Frontal cortex (tissue), 4 donors: Measurements from ENCODE around the gene GAPDH. TPM values are rescaled to one million over a fixed set of nuclear protein-coding genes. Genes with fewer than 3 reads are reported as not detected.
"Not testable (repeated sequence)": the region's sequence is repeated elsewhere in the genome, so short reads cannot be mapped to it uniquely, and the experiment has no call there.

ENCODE experiments used
- DNase-seq, 2 donors: peaks; one replicate each; pipeline ENCODE4 v3.0.0; 2012; ENCODE audit warnings: low spot score in 2 of 2
- FAIRE-seq: peaks from 2 replicates; lab custom pipeline; 2012; peaks lifted over from hg19 to GRCh38; lab: Jason Lieb, UNC
- total RNA-seq: library from RNA; depleted of rRNA; stranded (reverse); fragments of >200 nt; gene quantifications from one replicate; pipeline ENCODE4 v1.2.3, GENCODE V29; 2014
- donor health status: control.
- donor health status: control.
- donor health status: control.

The GAPDH gene
- 1,793 TPM for total RNA-seq

GRCh38 chr12:6533923-6534694, at the start of gene GAPDH:
Gene GAPDH (plus strand): TSS chr12:6534517. CDS start chr12:6534833, 316 bp downstream.
- FAIRE-seq (no peak), DNase-seq (peak; percentile 93 to 96)

DNA sequence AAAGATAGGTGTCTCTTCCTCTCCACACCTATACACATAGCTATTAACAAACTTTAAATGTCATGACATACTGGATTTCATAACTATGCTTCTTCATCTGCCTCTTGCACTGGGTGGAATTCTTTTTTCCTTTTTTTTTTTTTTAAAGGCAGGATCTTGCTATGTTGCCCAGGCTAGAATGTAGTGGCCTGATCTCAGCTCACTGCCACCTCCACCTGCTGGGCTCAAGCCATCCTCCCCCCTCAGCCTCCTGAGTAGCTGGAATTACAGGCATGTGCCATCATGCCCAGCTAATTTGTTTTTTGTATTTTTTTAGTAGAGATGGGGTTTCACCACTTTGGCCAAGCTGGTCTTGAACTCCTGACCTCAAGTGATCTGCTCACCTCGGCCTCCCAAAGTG, 46.1 kb upstream of the GAPDH start:
- DNase-seq, result no peak
- FAIRE-seq, result no peak

DNA sequence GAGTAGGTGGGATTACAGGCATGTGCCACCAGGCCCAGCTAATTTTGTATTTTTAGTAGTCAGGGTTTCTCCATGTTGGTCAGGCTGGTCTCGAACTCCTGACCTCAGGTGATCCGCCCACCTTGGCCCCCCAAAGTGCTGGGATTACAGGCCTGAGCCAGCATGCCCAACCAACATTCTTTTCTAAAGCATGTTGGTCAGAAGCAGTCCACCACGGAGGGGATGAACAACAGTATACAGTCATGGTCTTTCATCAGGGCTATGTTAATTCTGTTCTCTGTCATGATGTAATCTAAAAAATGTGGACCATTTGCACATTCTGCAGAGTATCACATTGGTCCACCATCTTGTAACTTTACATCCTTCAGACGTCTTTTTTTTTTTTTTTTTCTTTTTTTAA, 44.9 kb upstream of the GAPDH start:
- DNase-seq (no peak), FAIRE-seq (no peak)

GRCh38 chr12:6490673-6491072, 43.6 kb upstream of the GAPDH start:
- not testable (repeated sequence) for FAIRE-seq, DNase-seq

GRCh38 chr12:6492838-6493496, 41.4 kb upstream of the GAPDH start, which contains the start of gene MRPL51:
Gene MRPL51 (minus strand): TSS chr12:6493262. CDS start chr12:6493136, 126 bp downstream.
- DNase-seq, result peak; percentile 84 to 93
- no peak for FAIRE-seq

GRCh38 chr12:6493497-6494257, 40.6 kb upstream of the GAPDH start, which contains the start of gene NCAPD2:
Gene NCAPD2 (plus strand): TSS chr12:6494102. CDS start chr12:6495099, 997 bp downstream.
- no peak for FAIRE-seq

GRCh38 chr12:6494258-6494743, 40.0 kb upstream of the GAPDH start:
- FAIRE-seq (no peak), DNase-seq (no peak)

More at GRCh38 chr12:6493497-6494257, 40.6 kb upstream of the GAPDH start, which contains the start of gene NCAPD2:
- peak; percentile 89 for DNase-seq

- DNase-seq, result no peak
- FAIRE-seq, result no peak
Measured at GRCh38 chr12:6494968-6495367, 39.3 kb upstream of the GAPDH start.

- FAIRE-seq, DNase-seq: not testable (repeated sequence)
Measured at GRCh38 chr12:6497291-6497690, 37.0 kb upstream of the GAPDH start.

GRCh38 chr12:6500466-6500865, 33.9 kb upstream of the GAPDH start:
- DNase-seq, result no peak

DNA sequence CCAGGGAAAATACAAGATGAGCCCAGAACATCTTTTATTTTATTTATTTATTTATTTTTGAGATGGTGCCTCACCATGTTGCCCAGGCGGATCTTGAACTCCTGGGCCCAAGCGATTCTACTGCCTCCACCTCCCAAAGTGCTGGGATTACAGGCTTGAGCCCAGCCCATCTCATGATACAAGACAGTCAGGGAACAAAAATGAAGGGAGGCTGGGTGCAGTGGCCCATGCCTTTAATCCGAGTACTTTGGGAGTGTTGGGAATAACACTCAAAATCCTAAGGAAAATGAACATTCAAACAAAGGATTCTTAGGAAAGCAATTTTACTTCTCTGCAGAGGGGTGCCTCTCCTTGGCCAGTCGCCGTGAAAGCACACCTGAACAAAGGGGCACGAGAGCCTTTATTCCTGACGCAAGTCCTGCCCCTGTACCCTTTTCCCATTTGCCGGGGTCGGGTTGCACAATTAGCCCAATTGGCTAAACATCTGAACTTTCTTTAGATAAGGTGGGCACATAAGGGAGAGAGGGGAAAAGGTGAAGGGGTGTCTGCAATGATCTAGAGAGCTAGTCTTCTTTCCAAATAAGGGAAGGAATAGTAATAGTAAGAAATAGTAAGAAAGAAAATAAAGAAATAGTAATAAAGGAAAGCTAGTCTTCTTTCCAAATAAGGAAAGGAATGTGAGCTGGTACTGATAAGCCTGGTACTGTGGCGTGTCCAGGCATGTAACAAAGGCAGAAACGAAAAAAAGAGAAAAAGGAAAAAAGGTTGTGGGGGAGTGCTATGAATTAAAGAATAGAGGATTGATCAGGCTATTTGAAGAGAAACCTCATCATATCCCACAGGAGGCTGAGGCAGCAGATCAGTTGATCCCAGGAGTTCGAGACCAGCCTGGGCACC, 27.0 kb upstream of the GAPDH start:
- FAIRE-seq (no peak), DNase-seq (no peak)

More at GRCh38 chr12:6500466-6500865, 33.9 kb upstream of the GAPDH start:
- FAIRE-seq, result no peak

DNA sequence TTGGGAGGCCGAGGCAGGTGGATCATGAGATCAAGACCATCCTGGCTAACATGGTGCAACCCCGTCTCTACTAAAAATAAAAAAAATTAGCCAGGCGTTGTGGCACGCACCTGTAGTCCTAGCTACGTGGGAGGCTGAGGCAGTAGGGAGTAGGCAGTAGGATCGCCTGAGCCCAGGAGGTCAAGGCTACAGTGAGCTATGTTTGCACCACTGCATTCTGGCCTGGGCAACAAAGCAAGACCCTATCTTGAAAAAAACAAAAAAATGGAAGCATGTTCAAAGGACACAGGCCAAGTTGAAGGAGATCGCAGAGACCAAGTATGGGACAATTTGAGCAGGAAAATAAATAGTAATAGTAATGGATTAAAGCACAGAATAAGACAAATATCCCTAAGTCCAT, 26.2 kb upstream of the GAPDH start:
- DNase-seq (no peak), FAIRE-seq (no peak)

GRCh38 chr12:6520186-6520585, 14.1 kb upstream of the GAPDH start:
- DNase-seq (no peak), FAIRE-seq (no peak)

DNA sequence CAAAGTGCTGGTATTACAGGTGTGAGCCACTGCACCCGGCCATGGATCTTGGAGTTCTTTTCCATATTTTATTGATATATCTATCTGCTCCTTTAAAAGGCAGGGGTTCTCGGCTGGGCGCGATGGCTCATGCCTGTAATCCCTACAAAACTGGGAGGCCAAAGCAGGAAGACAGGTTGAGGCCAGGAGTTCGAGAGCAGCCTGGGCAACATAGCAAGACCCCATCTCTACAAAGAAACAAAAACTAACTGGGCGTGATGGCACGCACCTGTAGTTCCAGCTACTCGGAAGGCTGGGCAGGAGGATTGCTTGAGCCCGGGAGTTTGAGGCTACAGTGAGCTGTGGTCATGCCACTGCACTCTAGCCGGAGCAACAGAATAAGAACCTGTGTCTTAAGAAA, 12.1 kb upstream of the GAPDH start:
- DNase-seq, result no peak
- FAIRE-seq, result no peak

DNA sequence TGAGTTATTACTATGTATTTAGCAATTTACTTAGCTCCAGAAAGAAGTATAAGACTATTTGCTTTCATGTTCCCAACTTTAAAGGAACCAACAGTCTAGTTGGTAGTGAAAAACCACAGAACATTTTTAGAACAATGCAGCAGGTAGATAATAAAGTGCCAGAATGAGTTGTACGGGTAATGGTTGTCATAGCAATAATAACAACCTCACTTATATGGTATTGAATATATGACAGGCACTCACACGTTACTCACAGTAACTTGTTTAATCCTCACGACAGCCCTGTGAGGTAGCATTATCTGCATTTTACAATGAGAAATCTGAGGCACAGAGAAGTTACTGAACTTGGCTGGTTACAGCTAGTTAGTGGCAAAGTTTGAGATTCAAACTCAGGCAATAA, 10.6 kb upstream of the GAPDH start:
- FAIRE-seq (no peak), DNase-seq (no peak)

GRCh38 chr12:6524648-6525047, 9.7 kb upstream of the GAPDH start:
- no peak for DNase-seq
- FAIRE-seq, result no peak

DNA sequence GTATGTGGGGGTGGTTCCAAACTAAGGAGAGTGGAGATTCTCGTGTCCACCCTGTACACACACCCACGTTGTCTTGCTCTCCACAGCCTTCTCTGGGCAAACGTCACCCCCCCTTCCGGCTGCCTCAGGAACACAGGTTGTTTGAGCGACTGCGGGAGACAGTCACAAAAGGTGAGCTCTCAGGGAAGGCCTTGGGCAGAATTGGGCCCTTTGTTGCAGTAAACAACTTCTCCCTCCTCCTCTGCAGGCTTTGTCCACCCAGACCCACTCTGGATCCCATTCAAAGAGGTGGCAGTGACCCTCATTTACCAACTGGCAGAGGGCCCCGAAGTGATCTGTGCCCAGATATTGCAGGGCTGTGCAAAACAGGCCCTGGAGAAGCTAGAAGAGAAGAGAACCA, 8.1 kb upstream of the GAPDH start:
- DNase-seq, result no peak
- FAIRE-seq, result no peak

- no peak for FAIRE-seq
Measured at GRCh38 chr12:6526766-6527525, 7.4 kb upstream of the GAPDH start.

More at GRCh38 chr12:6526766-6527525, 7.4 kb upstream of the GAPDH start:
- no peak for DNase-seq
